Coronary artery (tissue), 2 donors: ENCODE measurements around the gene SLC7A5.

Source experiments
- DNase-seq: peaks from one replicate; pipeline ENCODE4 v3.0.0-alpha.2; 2017; ENCODE audit warnings: low spot score
- H3K27ac ChIP-seq, 2 donors: fragments of 200-600 bp; sonication (generic); one replicate each; pipeline ENCODE4 v1.5.1; 2016 to 2019
- H3K4me3 ChIP-seq: fragments of 200-600 bp; sonication (generic); 2 replicates; pipeline ENCODE4 v1.5.1; 2016; ENCODE audit warnings: mild to moderate bottlenecking, moderate library complexity
- CTCF ChIP-seq: fragments of 200-600 bp; sonication (generic); IDR thresholded peaks from one replicate; pipeline ENCODE4 v1.5.1; 2019; ENCODE audit warnings: antibody characterized with exemption

SLC7A5 gene

GRCh38 chr16:87847785-87848675 is 21.3 kb downstream of the SLC7A5 start:
- TF ChIP-seq CTCF, result no peak
- no peak overlapping the region for H3K4me3 ChIP-seq
- DNase-seq, result no peak
- no peak overlapping the region for H3K27ac ChIP-seq

- no peak for DNase-seq
- TF ChIP-seq CTCF, result no peak
- no peak overlapping the region for H3K4me3 ChIP-seq
- no peak overlapping the region for H3K27ac ChIP-seq
These were observed 21.9 kb downstream of the SLC7A5 start for GRCh38 chr16:87847467-87847784.

- no peak for DNase-seq
- Histone ChIP-seq H3K27ac (no peak overlapping the region), H3K4me3 (no peak overlapping the region)
- no peak for TF ChIP-seq CTCF
These were observed 22.4 kb downstream of the SLC7A5 start for GRCh38 chr16:87846705-87847466.

GRCh38 chr16:87845807-87846619 is 23.3 kb downstream of the SLC7A5 start:
- no peak for DNase-seq
- no peak overlapping the region for H3K4me3 ChIP-seq
- no peak for TF ChIP-seq CTCF
- H3K27ac ChIP-seq, result no peak overlapping the region

- no peak for DNase-seq
- no peak for TF ChIP-seq CTCF
- H3K4me3 ChIP-seq, result no peak overlapping the region
- H3K27ac ChIP-seq, result no peak overlapping the region
These were observed 24.1 kb downstream of the SLC7A5 start for GRCh38 chr16:87845213-87845612.

- no peak for TF ChIP-seq CTCF
- no peak overlapping the region for H3K27ac ChIP-seq
- no peak for DNase-seq
- no peak overlapping the region for H3K4me3 ChIP-seq
These were observed 24.5 kb downstream of the SLC7A5 start for GRCh38 chr16:87844809-87845208.
